Measurements from ENCODE around the gene SYNJ2.

- TF ChIP-seq CTCF (IDR thresholded peaks at IDR 0.05) (no peak), POLR2A (IDR thresholded peaks at IDR 0.05) (no peak), EP300 (IDR thresholded peaks at IDR 0.05) (no peak)
Measured at GRCh38 chr6:158027590-158028285, 46.1 kb downstream of the SYNJ2 start.
